Glomerular endothelial cell (primary cell): ENCODE data around the gene INSR. TPM values are rescaled to one million over a fixed set of nuclear protein-coding genes. Genes with fewer than 3 reads are reported as not detected.
"Not testable (repeated sequence)": the region's sequence is repeated elsewhere in the genome, so short reads cannot be mapped to it uniquely, and the experiment has no call there.

Experiments used
- DNase-seq: peaks from one replicate; pipeline ENCODE4 v3.0.0-alpha.2; 2011; ENCODE audit warnings: low read depth, low spot score; ENCODE audit errors: extremely low read depth
- total RNA-seq: library from RNA; depleted of rRNA; stranded (reverse); fragments of >200 nt; gene quantifications from 2 replicates; pipeline ENCODE4 v1.2.3, GENCODE V29; 2015

The INSR gene
- total RNA-seq, 1 donor from 2014 or later: 134 TPM

GRCh38 chr19:7149956-7150705 lies 144.1 kb downstream of the INSR start:
- no peak for DNase-seq

GRCh38 chr19:7147119-7147675 lies 147.0 kb downstream of the INSR start:
- DNase-seq: not testable (repeated sequence)

GRCh38 chr19:7146086-7146485 lies 148.1 kb downstream of the INSR start:
- not testable (repeated sequence) for DNase-seq

GRCh38 chr19:7145494-7145893 lies 148.7 kb downstream of the INSR start:
- no peak for DNase-seq

GRCh38 chr19:7142771-7143170 lies 151.4 kb downstream of the INSR start:
- no peak for DNase-seq

GRCh38 chr19:7140137-7140536 lies 154.1 kb downstream of the INSR start:
- no peak for DNase-seq

GRCh38 chr19:7139095-7139494 lies 155.1 kb downstream of the INSR start:
- DNase-seq: no peak

GRCh38 chr19:7138402-7138801 lies 155.8 kb downstream of the INSR start:
- no peak for DNase-seq

GRCh38 chr19:7137120-7137519 lies 157.1 kb downstream of the INSR start:
- no peak for DNase-seq

GRCh38 chr19:7132054-7132453 lies 162.2 kb downstream of the INSR start:
- no peak for DNase-seq

- DNase-seq: no peak
Observed at GRCh38 chr19:7130043-7130442, 164.2 kb downstream of the INSR start.

- no peak for DNase-seq
Observed at GRCh38 chr19:7126132-7126531, 168.1 kb downstream of the INSR start.

- DNase-seq: no peak
Observed at GRCh38 chr19:7125221-7125620, 169.0 kb downstream of the INSR start.

GRCh38 chr19:7124782-7125181 lies 169.4 kb downstream of the INSR start:
- no peak for DNase-seq

GRCh38 chr19:7122701-7123100 lies 171.5 kb downstream of the INSR start:
- DNase-seq: no peak

GRCh38 chr19:7120499-7120898 lies 173.7 kb downstream of the INSR start:
- DNase-seq: no peak

GRCh38 chr19:7119582-7119981 lies 174.6 kb downstream of the INSR start:
- no peak for DNase-seq

GRCh38 chr19:7117248-7117647 lies 177.0 kb downstream of the INSR start:
- DNase-seq: no peak

- no peak for DNase-seq
Observed at GRCh38 chr19:7115721-7116120, 178.5 kb downstream of the INSR start.

GRCh38 chr19:7113233-7113632 lies 181.0 kb downstream of the INSR start:
- DNase-seq: no peak

- no peak for DNase-seq
Observed at GRCh38 chr19:7112675-7113074, 181.5 kb downstream of the INSR start.

- no peak for DNase-seq
Observed at GRCh38 chr19:7109678-7110289, 184.4 kb downstream of the INSR start.
